ENCODE measurements around the gene MACF1. TPM values are rescaled to one million over a fixed set of nuclear protein-coding genes. Genes with fewer than 3 reads are reported as not detected.

Gene MACF1
- total and polyA plus RNA-seq, 4 donors: 23.3 to 216 (median 51.2) TPM

GRCh38 chr1:39238476-39238875, 34.0 kb downstream of the MACF1 start:
- no peak for DNase-seq (ENCODE audit: low spot score)
- no peak overlapping the region for H3K9ac ChIP-seq (ENCODE audit: low read depth in 1 of 2, low read length in 2 of 2)
- no peaks in the 10 kb centered on the region for H3K27me3 ChIP-seq (ENCODE audit: control insufficient read depth in 4 of 4, insufficient read depth in 4 of 4, low read length in 3 of 4)
- H3K4me3 ChIP-seq (ENCODE audit: low read depth in 1 of 3, low read length in 3 of 3): no peak overlapping the region
- H3K9me3 ChIP-seq (ENCODE audit: control insufficient read depth in 4 of 4, low read length in 3 of 4): no peaks in the 10 kb centered on the region
- peaks cover 0 to 2% (median 0%) of the 10 kb centered on the region in 4 donors for H3K4me1 ChIP-seq (ENCODE audit: control insufficient read depth in 4 of 4, insufficient read depth in 4 of 4, low read length in 3 of 4)
- 57% methylated on average over 1 of the region's 1 CpG for WGBS
- H3K27ac ChIP-seq (ENCODE audit: low read depth in 1 of 2, low read length in 2 of 2): no peak overlapping the region
- H3K36me3 ChIP-seq (ENCODE audit: control insufficient read depth in 4 of 4, insufficient read depth in 3 of 4, low read depth in 1 of 4, low read length in 3 of 4): peaks cover 0 to 5% (median 2%) of the 10 kb centered on the region in 4 donors
- no peak for TF ChIP-seq RAD21 (IDR thresholded peaks at IDR 0.05)
- TF ChIP-seq ATF3 (IDR thresholded peaks at IDR 0.05): no peak

GRCh38 chr1:39239968-39240367, 35.5 kb downstream of the MACF1 start:
- Histone ChIP-seq H3K4me3 (ENCODE audit: low read depth in 1 of 3, low read length in 3 of 3) (no peak overlapping the region), H3K9ac (ENCODE audit: low read depth in 1 of 2, low read length in 2 of 2) (no peak overlapping the region), H3K9me3 (ENCODE audit: control insufficient read depth in 4 of 4, low read length in 3 of 4) (no peaks in the 10 kb centered on the region), H3K27me3 (ENCODE audit: control insufficient read depth in 4 of 4, insufficient read depth in 4 of 4, low read length in 3 of 4) (no peaks in the 10 kb centered on the region), H3K36me3 (ENCODE audit: control insufficient read depth in 4 of 4, insufficient read depth in 3 of 4, low read depth in 1 of 4, low read length in 3 of 4) (peaks cover 0 to 5% (median 2%) of the 10 kb centered on the region in 4 donors), H3K27ac (ENCODE audit: low read depth in 1 of 2, low read length in 2 of 2) (no peak overlapping the region), H3K4me1 (ENCODE audit: control insufficient read depth in 4 of 4, insufficient read depth in 4 of 4, low read length in 3 of 4) (peaks cover 0 to 2% (median 0%) of the 10 kb centered on the region in 4 donors)
- 93% methylated on average over 3 of the region's 3 CpGs for WGBS
- TF ChIP-seq JUND (IDR thresholded peaks at IDR 0.05) (no peak), TAF1 (conservative IDR thresholded peaks at IDR 0.05) (no peak), SP1 (IDR thresholded peaks at IDR 0.05) (no peak), ZBTB33 (IDR thresholded peaks at IDR 0.05) (no peak), RAD21 (IDR thresholded peaks at IDR 0.05) (no peak), EGR1 (IDR thresholded peaks at IDR 0.05; ENCODE audit: low read depth in 2 of 2) (no peak), RXRA (IDR thresholded peaks at IDR 0.05) (no peak), YY1 (IDR thresholded peaks at IDR 0.05) (no peak), FOXA1 (IDR thresholded peaks at IDR 0.05) (no peak)
- TF ChIP-seq, protein P1, sequence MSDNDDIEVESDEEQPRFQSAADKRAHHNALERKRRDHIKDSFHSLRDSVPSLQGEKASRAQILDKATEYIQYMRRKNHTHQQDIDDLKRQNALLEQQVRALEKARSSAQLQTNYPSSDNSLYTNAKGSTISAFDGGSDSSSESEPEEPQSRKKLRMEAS (IDR thresholded peaks at IDR 0.05): no peak
- TF ChIP-seq, protein P2, sequence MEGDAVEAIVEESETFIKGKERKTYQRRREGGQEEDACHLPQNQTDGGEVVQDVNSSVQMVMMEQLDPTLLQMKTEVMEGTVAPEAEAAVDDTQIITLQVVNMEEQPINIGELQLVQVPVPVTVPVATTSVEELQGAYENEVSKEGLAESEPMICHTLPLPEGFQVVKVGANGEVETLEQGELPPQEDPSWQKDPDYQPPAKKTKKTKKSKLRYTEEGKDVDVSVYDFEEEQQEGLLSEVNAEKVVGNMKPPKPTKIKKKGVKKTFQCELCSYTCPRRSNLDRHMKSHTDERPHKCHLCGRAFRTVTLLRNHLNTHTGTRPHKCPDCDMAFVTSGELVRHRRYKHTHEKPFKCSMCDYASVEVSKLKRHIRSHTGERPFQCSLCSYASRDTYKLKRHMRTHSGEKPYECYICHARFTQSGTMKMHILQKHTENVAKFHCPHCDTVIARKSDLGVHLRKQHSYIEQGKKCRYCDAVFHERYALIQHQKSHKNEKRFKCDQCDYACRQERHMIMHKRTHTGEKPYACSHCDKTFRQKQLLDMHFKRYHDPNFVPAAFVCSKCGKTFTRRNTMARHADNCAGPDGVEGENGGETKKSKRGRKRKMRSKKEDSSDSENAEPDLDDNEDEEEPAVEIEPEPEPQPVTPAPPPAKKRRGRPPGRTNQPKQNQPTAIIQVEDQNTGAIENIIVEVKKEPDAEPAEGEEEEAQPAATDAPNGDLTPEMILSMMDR (IDR thresholded peaks at IDR 0.05; ENCODE audit: low read depth, low read length, missing input control): no peak
- no peak for DNase-seq (ENCODE audit: low spot score)

DNA sequence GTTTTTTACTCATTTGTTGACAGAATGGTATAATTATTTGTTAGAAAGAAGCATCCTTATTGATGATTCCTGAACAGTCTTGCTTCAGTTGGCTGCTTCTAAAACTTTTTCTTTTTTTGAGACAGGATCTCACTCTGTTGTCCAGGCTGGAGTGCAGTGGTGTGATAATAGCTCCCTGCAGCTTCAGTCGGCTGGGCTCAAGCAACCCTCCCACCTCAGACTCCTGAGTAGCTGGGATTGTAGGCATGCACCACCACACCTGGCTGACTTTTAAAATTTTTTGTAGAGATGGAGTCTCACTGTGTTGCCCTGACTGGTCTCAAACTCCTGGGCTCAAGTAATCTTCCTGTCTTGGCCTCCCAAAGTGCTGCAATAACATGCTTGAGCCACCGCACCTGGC, 38.8 kb downstream of the MACF1 start:
- Histone ChIP-seq H3K36me3 (ENCODE audit: control insufficient read depth in 4 of 4, insufficient read depth in 3 of 4, low read depth in 1 of 4, low read length in 3 of 4) (no peaks in the 10 kb centered on the region), H3K27me3 (ENCODE audit: control insufficient read depth in 4 of 4, insufficient read depth in 4 of 4, low read length in 3 of 4) (no peaks in the 10 kb centered on the region), H3K27ac (ENCODE audit: low read depth in 1 of 2, low read length in 2 of 2) (no peak overlapping the region), H3K9me3 (ENCODE audit: control insufficient read depth in 4 of 4, low read length in 3 of 4) (no peaks in the 10 kb centered on the region), H3K4me1 (ENCODE audit: control insufficient read depth in 4 of 4, insufficient read depth in 4 of 4, low read length in 3 of 4) (no peaks in the 10 kb centered on the region), H3K4me3 (ENCODE audit: low read depth in 1 of 3, low read length in 3 of 3) (no peak overlapping the region), H3K9ac (ENCODE audit: low read depth in 1 of 2, low read length in 2 of 2) (no peak overlapping the region)
- 91% methylated on average over 2 of the region's 2 CpGs for WGBS
- DNase-seq (ENCODE audit: low spot score): no peak
- TF ChIP-seq REST (IDR thresholded peaks at IDR 0.05) (no peak), JUND (IDR thresholded peaks at IDR 0.05) (no peak), RXRA (IDR thresholded peaks at IDR 0.05) (no peak), ZBTB33 (IDR thresholded peaks at IDR 0.05) (no peak), ATF3 (IDR thresholded peaks at IDR 0.05) (no peak), HNF4A (conservative IDR thresholded peaks at IDR 0.05) (no peak), GABPA (IDR thresholded peaks at IDR 0.05 in 1 of 2, conservative IDR thresholded peaks at IDR 0.05 in 1 of 2) (no peak), NR2F2 (IDR thresholded peaks at IDR 0.05) (no peak), EGR1 (IDR thresholded peaks at IDR 0.05; ENCODE audit: low read depth in 2 of 2) (no peak), HNF4G (IDR thresholded peaks at IDR 0.05) (no peak), SP1 (IDR thresholded peaks at IDR 0.05) (no peak), FOXA2 (IDR thresholded peaks at IDR 0.05) (no peak), FOXA1 (IDR thresholded peaks at IDR 0.05) (no peak), YY1 (IDR thresholded peaks at IDR 0.05) (no peak), TAF1 (conservative IDR thresholded peaks at IDR 0.05) (no peak)
